Measurements from ENCODE around the gene SNX5.

Gene SNX5

DNA sequence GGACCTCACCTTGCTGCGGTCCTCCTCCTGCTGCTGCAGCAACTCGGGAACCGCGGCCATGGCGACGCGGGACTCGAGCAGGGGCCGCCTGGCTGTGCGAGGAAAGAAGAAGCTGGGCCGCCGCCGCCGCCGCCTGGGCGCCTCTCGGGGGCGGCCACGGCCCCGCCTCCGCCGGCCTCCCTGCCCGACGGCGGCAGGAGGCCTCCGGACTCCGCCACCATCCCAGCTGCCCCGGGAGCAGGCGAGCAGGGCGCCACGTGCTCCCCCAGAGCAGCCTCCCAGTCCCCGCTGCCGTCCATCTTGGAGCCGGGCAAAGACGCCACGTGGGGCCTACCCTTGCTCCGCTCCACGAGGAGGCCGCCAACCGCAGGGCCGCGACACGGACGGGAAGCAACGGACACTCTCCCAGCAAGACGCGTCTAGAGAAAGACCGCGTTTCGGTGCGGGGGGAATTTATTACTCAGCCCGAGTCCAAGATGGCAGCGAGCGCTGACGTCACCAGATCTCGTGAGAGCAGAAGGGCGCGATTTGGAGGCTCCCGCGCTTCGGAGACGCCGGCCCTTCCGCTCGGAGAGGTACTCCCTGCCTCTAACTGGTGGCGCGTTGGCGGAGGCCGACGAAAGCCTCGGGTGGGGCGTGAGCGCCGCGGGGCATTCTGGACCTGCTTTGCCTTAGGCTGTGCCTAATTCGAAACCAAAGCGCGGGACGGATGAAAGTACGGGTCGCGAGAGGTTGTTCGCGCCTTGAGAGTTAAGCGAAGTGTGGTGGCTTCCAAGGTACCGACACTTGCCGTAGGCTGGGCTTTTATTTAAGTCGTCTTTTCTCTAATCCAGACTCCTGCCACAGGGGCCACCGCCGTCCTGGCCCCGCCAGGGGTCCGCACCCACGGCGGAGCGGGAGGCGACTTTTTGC is at the start of gene SNX5, which contains the start of gene MGME1:
Gene SNX5, minus strand, starts transcription at position 429 of the 912 bp plus-strand sequence. Its CDS starts 369 bp downstream, at position 60.
Gene MGME1, plus strand, starts transcription at position 653 of the 912 bp plus-strand sequence. CDS start 842 bp downstream, outside the sequence.
- FAIRE-seq, result peak; percentile 95
- peak; percentile 85 for DNase-seq (ENCODE audit: insufficient read length, low spot score)

DNA sequence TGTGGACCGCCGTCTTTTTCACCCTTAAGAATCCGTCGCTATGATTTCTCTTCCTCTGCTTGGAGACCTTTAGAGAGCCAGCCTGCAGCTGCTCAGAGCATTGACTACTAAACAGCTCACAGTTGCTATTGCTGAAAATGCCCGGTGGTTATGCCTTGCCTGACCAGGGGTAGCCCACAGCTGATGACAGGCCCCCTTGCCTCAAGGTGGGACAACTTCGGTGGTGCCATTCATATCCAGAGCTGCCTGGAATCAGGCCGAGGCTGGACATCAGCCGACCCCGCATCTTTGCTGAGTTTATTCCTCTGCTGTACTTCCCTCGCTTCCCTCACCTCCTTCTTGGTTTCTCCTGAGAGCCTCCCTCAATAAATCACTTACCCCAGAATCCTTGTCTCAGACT is 49.5 kb upstream of the SNX5 start:
- FAIRE-seq, result no peak
- no peak for DNase-seq (ENCODE audit: insufficient read length, low spot score)

DNA sequence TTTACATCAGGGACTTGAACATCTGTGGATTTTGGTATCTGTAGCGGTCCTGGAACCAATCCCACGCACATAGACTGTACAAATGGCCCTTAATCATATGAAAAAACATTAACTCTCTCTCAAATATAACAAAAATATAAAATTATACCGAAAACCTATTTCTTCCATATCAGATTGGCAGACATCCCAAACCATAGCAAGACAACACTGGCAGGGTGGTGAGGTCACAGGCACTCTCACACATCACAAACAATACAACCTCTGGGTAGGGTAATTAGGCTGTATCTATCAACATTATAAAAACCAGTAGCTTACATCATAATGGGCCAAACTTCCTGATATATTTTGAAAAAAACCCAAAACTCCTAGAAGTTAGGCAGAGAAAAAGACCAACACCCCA is 48.2 kb upstream of the SNX5 start:
- DNase-seq (ENCODE audit: insufficient read length, low spot score) (no peak), FAIRE-seq (no peak)

DNA sequence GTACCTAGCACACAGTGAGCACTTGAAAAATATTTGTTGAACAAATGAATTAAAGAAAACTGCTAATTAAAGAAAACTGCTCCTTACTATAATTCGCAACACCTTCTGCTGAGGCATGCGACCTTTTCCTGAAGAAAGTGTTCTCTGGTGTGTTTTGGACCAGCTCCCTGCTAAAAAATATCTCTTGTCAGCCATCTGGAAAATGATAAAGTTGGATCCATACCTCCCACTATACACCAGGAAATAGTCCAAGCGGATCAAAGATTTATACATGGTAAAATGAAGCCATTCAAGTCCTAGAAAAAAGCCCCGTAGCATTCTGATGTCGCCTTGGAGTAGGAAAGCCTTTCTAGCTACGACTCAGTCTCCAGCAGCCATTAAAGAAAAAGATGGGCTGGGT is 45.8 kb upstream of the SNX5 start:
- DNase-seq (ENCODE audit: insufficient read length, low spot score) (no peak), FAIRE-seq (no peak)

DNA sequence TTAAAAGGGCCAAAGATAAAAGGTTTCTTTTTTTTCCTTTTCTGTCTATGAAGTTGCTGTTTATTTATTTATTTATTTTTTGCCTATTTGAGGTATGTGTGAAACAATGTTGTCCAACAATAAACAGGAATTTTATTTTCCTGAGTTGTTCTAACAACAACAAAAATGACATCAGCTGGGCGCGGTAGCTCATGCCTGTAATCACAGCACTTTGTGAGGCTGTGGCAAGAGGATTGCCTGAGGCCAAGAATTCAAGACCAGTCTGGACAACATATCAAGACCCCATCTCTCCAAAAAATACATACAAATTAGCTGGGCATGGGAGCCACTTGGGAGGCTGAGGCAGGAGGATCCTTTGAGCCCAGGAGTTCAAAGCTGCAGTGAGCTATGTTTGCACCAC is 44.3 kb upstream of the SNX5 start:
- no peak for FAIRE-seq
- no peak for DNase-seq (ENCODE audit: insufficient read length, low spot score)

DNA sequence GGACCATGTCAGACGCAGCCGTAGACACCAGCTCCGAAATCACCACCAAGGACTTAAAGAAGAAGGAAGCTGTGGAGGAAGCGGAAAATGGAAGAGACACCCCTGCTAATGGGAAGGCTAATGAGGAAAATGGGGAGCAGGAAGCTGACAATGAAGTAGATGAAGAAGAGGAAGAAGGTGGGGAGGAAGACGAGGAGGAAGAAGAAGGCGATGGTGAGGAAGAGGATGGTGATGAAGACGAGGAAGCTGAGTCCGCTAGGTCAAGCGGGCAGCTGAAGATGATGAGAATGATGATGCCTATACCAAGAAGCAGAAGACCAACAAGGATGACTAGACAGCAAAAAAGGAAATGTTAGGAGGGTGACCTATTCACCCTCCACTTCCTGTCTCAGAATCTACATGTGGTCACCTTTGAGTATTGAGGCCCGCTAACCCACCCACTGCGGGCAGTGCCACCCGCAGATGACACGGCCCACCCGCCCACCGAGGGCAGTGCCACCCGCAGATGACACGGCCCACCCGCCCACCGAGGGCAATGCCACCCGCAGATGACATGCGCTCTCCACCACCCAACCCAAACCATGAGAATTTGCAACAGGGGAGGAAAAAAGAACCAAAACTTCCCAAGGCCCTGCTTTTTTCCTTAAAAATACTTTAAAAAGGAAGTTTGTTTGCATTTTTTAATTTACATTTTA is 43.5 kb upstream of the SNX5 start:
- no peak for FAIRE-seq
- DNase-seq (ENCODE audit: insufficient read length, low spot score), result no peak

DNA sequence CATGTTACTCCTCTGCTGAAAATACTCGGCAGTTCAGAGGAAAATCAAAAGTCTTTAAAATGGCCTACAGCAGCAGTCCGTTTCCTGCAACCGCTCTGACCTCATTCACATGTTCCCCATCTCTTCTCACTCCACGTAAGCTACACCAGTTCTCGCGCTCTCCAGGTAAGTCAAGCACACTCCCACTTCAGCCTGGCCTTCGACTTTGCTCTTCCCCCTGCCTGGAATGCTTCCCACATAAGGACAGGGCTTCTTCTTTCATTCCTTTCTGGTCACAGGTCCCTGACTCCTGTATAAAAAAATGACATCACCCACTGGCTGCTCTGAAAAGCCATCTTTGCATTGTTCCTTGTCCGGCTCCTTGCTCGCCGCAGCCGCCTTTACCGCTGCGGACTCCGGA is 42.9 kb upstream of the SNX5 start:
- DNase-seq (ENCODE audit: insufficient read length, low spot score), result no peak
- no peak for FAIRE-seq

- DNase-seq (ENCODE audit: insufficient read length, low spot score) (no peak), FAIRE-seq (no peak)
Measured at GRCh38 chr20:18009116-18009515, 40.5 kb upstream of the SNX5 start.

- no peak for DNase-seq (ENCODE audit: insufficient read length, low spot score)
- FAIRE-seq, result no peak
Measured at GRCh38 chr20:18007534-18008292, 39.1 kb upstream of the SNX5 start.

DNA sequence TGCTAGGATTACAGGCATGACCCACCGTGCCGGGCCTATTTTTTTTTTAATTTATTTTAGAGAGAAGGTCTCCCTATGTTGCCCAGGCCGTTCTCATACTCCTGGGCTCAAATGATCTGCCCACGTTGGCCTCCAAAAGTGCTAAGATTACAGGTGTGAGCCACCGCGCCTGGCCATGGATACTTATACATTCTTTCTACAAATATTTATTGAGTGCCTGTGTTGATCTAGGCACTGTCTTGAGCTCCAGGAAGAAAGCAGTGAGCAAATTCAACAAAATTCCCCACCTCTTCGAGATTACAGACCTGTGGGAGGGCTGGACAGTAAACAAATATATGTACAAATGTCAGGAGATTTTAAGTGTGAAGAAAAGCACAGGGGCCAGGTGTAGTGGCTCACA is 38.1 kb upstream of the SNX5 start:
- DNase-seq (ENCODE audit: insufficient read length, low spot score) (no peak), FAIRE-seq (no peak)

DNA sequence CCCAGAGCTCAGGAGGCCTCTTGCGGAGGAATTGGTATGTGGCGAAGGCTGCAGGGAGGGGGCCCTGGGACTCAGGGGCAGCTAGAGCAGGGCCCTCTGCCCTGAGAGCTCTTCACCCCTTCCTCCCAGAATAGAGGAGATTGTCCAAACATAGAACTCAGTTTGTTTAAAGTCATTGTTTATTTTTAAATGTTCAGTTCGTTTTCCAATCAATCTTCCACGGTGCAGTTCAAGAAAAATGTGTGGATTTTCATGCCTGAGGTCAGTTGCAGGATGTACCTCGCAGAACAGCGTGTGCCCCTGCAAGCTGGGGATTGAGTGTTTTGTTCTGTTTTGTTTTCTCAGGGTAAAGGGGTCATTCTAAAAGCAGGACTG is 37.4 kb upstream of the SNX5 start:
- no peak for DNase-seq (ENCODE audit: insufficient read length, low spot score)
- no peak for FAIRE-seq

DNA sequence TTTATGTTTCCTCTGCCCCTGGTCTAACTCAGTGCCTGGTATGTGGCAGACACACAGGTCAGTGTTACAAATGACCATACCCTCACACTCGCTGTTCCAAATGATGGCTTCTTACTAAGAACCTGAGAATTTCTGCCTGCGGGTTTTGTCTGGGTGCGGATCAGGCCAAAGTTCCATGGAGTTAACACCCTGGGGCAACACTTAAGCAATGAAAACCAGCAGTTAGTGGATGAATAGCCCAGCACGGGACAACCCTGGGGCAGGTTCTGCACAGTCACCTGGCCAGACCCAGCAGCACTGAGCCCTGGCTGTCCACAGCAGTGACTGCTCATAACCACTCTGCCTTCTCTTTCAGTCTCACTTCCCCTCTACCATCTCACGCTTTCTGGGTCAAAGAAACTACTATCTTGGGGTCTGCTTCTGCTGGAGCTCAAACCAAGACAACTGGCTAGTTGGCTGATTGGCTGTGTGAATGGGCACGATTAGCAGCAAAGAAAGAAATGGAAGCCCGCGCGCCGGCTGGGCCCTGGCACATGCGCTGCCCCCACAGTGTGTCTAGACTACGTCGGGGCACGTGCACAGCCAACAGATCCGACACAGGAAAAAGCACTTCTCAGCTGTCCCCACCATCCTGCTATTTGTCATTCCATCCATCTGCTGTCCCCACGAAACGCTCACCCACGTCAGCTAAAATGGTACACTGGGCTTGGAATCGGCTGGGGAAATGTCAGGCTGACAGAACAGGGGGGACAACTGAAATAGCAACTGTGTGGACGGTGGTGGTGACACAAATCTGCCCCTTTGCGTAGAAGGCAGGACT is 36.8 kb upstream of the SNX5 start:
- FAIRE-seq (peak; percentile 31), DNase-seq (ENCODE audit: insufficient read length, low spot score) (peak; percentile 70)

GRCh38 chr20:18004384-18005031 is 35.9 kb upstream of the SNX5 start:
- no peak for FAIRE-seq

DNA sequence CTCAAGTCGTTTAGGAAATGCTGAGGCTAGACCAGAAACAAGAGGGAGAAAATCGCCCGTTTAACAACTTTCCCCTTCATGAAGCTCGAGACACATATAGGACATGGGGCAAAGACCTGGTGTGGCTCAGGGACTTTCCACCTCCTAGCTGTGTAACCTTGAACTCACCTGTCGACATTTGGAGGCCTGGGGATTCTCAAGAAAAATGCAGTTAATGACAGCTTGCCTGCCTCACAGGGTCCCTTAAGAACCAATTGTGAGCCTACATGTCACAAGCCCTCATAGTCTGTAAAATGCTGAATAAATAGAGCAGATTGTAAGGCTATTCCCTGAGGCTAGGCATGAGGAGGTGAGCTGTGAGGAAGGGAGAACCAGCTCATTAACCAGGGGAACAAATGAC is 35.3 kb upstream of the SNX5 start:
- DNase-seq (ENCODE audit: insufficient read length, low spot score) (no peak), FAIRE-seq (no peak)

More at GRCh38 chr20:18004384-18005031, 35.9 kb upstream of the SNX5 start:
- DNase-seq (ENCODE audit: insufficient read length, low spot score), result no peak

DNA sequence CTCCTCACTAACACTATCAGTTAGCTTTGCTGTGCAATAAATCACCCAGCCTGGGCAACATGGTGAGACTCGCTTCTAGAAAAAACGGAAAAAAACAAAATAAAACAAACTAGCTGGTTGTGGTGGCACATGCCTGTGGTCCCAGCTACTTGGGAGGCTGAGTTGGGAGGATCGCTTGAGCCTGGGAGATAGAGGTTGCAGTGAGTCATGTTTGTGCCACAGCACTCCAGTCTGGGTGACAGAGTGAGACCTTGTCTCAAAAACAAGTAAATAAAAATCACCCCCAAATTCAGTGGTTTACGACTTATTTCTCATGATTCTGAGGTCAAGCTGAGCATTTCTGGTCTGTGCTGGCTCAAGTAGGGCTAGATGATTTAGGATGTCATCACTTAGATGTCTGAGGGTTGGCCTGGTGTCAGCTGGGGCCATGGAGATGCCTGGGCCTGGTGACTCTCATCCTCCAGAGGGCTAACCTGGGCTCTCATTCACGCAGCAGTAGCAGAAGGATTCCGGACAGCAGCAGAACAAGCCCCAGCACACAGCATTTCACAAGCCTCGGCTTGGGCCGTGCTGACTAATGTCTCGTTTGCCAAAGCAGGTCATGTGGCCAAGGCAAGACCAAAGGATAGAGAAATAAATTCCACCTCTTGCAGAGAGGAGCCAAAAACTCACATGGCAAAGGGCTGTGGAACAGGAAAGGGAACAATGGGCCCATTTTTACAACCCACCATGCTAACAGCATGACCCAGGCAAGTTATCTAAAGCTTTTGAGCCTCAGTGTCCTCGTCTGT is 32.7 kb upstream of the SNX5 start:
- FAIRE-seq, result no peak
- DNase-seq (ENCODE audit: insufficient read length, low spot score), result no peak

- FAIRE-seq, result no peak
- no peak for DNase-seq (ENCODE audit: insufficient read length, low spot score)
Measured at GRCh38 chr20:17999566-17999965, 31.0 kb upstream of the SNX5 start.

- no peak for FAIRE-seq
- no peak for DNase-seq (ENCODE audit: insufficient read length, low spot score)
Measured at GRCh38 chr20:17998446-17998845, 29.9 kb upstream of the SNX5 start.

- FAIRE-seq, result peak; percentile 91
- peak; percentile 36 for DNase-seq (ENCODE audit: insufficient read length, low spot score)
Measured at GRCh38 chr20:17995967-17996819, 27.6 kb upstream of the SNX5 start.

All from GM19239 (cell line).